ENCODE measurements around the gene CCDC12.

Gene CCDC12

DNA sequence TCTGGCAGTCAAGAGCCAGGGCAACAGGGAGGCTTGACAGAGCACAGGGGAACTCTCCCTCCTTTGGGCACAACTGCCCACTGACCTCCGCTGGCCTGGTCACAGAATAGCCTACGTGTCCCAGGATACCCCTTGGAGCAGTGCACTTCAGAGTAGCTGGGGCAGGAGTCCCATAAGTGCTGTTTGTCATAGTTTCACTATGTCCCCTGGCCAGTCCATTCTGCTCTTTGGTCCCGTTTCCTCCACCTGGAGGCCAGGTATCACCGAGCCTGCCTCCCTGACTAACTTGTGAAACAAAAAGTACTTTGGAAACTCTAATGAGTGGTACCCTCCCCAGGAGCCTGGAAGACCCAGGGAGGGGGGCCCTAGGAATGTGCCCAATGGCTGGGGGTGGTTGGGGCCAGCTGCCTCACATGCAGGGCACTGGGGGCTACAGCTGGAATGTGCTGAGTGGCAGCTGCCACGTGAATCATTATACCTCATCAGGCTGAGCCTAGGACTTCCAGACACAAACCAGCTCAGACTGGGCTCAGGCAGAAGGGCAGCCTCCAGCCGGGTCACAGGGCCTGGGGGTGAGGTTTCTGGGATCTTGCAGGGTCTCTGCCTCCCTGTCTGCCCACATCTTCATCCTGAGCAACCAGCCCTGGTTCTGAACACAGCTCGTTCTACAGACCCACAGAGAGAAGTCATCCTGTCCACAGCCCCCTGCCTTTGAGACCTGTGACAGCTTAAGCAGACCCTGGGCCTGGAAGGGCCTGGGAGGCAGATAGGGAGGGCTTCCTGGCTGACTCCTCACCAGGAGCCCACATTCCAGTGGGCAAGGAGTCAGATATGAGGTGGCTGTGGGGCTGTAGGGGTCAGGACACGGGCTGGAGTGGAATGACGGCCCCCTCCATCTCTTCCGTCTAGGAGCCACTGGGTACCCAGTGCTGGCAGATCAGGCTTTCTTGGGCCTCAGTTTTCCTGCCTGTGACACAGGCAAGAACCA, 99.9 kb downstream of the CCDC12 start:
- no peak for DNase-seq (ENCODE audit: low read depth in 2 of 2)

DNA sequence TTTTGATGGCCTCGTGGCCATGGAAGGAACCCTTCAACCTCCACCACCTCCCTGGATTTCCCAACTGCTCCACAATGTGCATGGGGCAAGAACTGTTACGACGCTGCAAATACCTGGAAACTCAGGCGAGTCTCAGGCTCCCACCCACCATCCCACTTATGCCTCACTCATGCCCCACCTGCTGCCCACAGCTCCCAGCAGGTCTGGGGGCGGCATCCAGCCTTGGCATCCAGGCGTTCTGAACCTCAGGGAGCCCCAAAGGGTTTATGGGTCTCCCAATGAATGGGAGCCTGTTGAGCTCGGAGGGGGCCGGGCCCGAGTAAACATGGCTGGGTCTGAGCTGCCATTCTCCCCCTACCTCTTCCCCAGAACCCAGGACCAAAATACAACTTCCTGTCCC, 101.0 kb downstream of the CCDC12 start:
- no peak for DNase-seq (ENCODE audit: low read depth in 2 of 2)

DNA sequence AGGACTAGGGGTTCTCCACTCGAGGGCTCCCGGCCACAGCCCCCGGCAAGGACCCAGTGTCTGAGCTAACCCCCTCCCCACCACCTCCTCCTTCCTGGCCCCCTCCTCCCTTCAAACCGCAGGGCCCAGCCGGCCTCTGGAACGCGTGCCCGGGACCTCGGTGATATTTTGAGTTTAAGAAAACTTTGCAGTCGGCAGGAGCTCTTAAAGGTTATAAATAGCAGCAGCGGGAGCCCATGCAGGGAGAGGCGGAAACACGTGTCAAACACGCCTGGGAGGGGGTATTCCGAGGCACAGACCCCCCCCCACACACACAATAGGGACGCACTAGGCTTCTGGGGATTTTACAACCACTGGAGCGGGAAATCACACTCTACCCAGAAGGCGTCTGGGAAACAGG, 102.1 kb downstream of the CCDC12 start:
- DNase-seq (ENCODE audit: low read depth in 2 of 2): no peak

DNA sequence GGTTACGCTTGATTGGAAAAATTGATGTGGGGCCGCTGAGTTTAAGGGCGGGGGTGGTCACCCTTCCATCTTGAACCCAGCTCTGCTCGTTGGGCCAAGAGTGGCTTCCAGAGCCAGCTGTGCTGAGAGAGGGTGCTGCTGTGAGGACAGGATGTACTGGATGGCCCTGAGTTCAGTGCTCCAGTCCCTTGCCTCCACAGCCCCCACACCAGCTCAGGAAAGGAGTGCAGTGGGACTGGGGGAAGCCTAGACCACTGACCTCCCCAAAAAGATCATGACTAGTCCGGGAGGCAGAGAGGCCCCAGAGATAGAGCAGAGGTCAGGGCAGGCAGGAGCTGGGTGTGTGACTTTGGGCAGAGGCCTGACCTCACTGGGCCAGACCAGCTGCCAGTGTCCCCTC, 103.0 kb downstream of the CCDC12 start:
- DNase-seq (ENCODE audit: low read depth in 2 of 2): no peak
